ENCODE data around the gene GPR137. TPM values are rescaled to one million over a fixed set of nuclear protein-coding genes. Genes with fewer than 3 reads are reported as not detected.

The GPR137 gene
- total RNA-seq, 1 experiment from 2014 or later: 24.4 TPM

GRCh38 chr11:64291262-64291751, 5.7 kb downstream of the GPR137 start, which contains the start of gene KCNK4 (continued):
- TF ChIP-seq ZNF274 (IDR thresholded peaks at IDR 0.05; ENCODE audit: low read depth, low read length) (no peak), EZH2phosphoT487 (IDR thresholded peaks at IDR 0.05; ENCODE audit: borderline replicate concordance) (no peak), ELF1 (IDR thresholded peaks at IDR 0.05; ENCODE audit: borderline replicate concordance, low read depth) (no peak), SP1 (IDR thresholded peaks at IDR 0.05; ENCODE audit: low read depth) (no peak), POLR2A (IDR thresholded peaks at IDR 0.05; ENCODE audit: borderline replicate concordance, extremely low read depth, insufficient read depth, insufficient read length) (no peak)
- TF ChIP-seq, protein P1, sequence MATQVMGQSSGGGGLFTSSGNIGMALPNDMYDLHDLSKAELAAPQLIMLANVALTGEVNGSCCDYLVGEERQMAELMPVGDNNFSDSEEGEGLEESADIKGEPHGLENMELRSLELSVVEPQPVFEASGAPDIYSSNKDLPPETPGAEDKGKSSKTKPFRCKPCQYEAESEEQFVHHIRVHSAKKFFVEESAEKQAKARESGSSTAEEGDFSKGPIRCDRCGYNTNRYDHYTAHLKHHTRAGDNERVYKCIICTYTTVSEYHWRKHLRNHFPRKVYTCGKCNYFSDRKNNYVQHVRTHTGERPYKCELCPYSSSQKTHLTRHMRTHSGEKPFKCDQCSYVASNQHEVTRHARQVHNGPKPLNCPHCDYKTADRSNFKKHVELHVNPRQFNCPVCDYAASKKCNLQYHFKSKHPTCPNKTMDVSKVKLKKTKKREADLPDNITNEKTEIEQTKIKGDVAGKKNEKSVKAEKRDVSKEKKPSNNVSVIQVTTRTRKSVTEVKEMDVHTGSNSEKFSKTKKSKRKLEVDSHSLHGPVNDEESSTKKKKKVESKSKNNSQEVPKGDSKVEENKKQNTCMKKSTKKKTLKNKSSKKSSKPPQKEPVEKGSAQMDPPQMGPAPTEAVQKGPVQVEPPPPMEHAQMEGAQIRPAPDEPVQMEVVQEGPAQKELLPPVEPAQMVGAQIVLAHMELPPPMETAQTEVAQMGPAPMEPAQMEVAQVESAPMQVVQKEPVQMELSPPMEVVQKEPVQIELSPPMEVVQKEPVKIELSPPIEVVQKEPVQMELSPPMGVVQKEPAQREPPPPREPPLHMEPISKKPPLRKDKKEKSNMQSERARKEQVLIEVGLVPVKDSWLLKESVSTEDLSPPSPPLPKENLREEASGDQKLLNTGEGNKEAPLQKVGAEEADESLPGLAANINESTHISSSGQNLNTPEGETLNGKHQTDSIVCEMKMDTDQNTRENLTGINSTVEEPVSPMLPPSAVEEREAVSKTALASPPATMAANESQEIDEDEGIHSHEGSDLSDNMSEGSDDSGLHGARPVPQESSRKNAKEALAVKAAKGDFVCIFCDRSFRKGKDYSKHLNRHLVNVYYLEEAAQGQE (IDR thresholded peaks at IDR 0.05; ENCODE audit: low read depth): no peak
- TF ChIP-seq, protein P2, sequence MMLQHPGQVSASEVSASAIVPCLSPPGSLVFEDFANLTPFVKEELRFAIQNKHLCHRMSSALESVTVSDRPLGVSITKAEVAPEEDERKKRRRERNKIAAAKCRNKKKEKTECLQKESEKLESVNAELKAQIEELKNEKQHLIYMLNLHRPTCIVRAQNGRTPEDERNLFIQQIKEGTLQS (IDR thresholded peaks at IDR 0.05): no peak

GRCh38 chr11:64291752-64292459, 6.3 kb downstream of the GPR137 start:
- ATAC-seq: no peak
- Histone ChIP-seq H2AFZ (ENCODE audit: low read depth, low read length, poor library complexity, severe bottlenecking) (no peak overlapping the region), H3K9me3 (ENCODE audit: control insufficient read depth in 1 of 2, insufficient read depth in 1 of 2, low read depth in 1 of 2, low read length in 2 of 2) (no peaks in the 10 kb centered on the region), H3K9ac (ENCODE audit: low read length) (no peak overlapping the region), H3K27ac (ENCODE audit: low read depth, low read length) (no peak overlapping the region), H4K20me1 (ENCODE audit: insufficient read depth) (no peaks in the 10 kb centered on the region), H3K4me3 (replicated peaks in 1 of 2; ENCODE audit: low read depth in 1 of 2, low read length in 2 of 2) (no peak overlapping the region), H3K27me3 (ENCODE audit: insufficient read depth, low read length) (no peaks in the 10 kb centered on the region), H3K9me2 (ENCODE audit: insufficient read depth) (no peaks in the 10 kb centered on the region), H3K36me3 (ENCODE audit: control insufficient read depth in 1 of 2, insufficient read depth in 2 of 2, low read length in 2 of 2) (no peaks in the 10 kb centered on the region), H3K4me1 (ENCODE audit: control insufficient read depth in 1 of 2, insufficient read depth in 2 of 2, low read length in 2 of 2) (peaks cover 0 to 8% of the 10 kb centered on the region in 2 experiments; a peak in 2 of 4 replicates), H3K79me2 (ENCODE audit: insufficient read depth, low read length) (no peaks in the 10 kb centered on the region), H3K4me2 (ENCODE audit: low read length) (no peak overlapping the region)
- ChIA-PET CTCF (no interaction called here), RAD21 (ENCODE audit: low non-redundant PET in 1 of 2, low total read pairs in 2 of 2, uncharacterized antibody in 2 of 2, unreplicated experiment in 2 of 2) (no interaction called here), POLR2A (no interaction called here)
- no peak for DNase-seq (ENCODE audit: low read depth, low spot score)
- intact Hi-C loops (cut with micrococcal nuclease): no loop called here
- no TSS peak for BruUV-seq (replicated peaks)
- no peak for TF ChIP-seq JUND (IDR thresholded peaks at IDR 0.05)

Measured in HCT116 (cell line).